Activated gamma-delta T cell treated with Interleukin-2 at 50 U/mL for 16 hours (primary cell): ENCODE data around the gene GALNT14.
"Not testable (repeated sequence)": the region's sequence is repeated elsewhere in the genome, so short reads cannot be mapped to it uniquely, and the experiment has no call there.

ENCODE experiments used
- DNase-seq: peaks from one replicate; pipeline ENCODE4 v3.0.0-alpha.2; 2020

Gene GALNT14

DNA sequence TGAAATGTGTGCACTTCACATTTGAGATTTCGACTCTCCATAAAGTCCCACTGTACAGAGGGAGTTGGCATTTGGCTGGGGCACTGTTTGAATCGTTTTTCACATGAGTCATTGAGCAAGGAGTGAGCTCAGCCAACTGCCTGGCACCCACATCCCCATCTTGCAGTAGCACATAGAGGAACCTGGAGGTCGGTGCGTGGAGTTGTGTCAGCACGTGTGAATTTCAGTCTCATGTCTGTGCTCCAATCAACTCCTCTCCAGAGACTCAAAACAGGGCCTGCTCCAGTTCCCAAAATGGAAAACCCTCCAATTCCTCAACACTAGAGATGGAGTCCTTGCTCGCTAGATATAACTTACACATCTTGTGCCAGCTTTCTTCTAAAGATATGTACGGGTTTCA is 204.2 kb downstream of the GALNT14 start:
- DNase-seq, result no peak

DNA sequence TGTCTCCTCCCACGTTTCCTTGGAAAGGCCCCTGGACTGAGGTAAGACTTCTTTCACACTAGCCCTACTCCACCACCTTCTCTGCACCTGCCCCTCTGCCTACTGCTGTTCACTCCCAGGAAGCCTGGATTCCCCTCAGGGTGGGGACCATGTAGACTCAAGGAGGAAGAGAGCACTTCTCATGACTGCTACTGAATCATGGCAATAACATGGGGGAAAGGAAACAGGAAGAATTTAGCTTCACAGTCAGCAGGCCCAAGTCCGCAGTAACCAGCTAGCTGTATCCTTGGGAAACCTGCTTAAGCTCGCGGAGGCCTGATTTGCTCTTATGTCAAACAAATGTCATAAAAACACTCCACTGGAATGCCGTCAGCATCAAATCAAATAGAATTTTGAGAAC is 204.7 kb downstream of the GALNT14 start:
- no peak for DNase-seq

DNA sequence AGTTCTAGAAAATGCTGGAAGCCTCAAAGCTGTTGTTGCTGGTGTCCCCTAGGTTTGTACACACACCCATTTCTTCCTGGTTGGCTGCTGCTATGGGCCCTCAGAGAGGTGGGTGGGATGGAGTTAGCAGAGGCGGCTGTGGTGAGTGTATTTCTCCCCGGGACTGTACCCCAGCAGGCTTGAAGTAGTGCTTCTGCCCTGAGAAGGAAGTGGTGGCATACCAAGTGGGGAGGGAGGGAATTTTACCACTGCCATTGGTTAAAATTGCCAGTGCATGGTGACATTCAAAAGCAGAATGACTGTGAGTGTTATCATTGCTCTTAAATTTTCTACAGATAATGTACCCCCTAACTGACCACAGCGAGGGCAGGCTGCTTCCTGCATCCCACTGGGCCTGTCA is 205.4 kb downstream of the GALNT14 start:
- no peak for DNase-seq

DNA sequence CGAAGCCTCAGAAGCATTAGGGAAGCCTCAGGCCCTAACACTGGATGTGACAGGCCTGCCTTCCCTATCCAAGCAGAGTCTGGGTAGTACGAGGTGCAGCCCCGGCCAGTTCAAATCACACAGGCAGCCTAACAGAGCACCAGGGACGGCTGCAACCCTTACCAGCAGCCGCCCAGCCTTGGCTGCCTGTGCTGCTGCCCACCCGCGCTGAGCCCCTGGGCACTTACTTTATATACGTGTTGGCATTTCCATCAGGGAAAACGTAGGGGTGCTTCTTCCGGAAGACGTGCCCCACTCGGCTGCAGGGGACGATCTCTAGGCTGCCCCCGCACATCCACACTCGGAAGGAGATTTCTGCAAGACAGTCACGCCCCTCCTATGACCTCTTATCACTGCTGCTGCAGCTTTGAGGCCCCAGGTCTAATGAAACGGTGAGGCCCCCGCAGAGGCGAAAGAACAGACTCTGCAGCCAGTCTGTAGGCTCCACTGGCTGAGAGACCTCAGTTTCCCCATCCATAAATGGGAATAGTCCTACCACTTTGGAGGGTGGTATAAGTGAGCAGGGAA is 206.3 kb downstream of the GALNT14 start:
- DNase-seq, result no peak

DNA sequence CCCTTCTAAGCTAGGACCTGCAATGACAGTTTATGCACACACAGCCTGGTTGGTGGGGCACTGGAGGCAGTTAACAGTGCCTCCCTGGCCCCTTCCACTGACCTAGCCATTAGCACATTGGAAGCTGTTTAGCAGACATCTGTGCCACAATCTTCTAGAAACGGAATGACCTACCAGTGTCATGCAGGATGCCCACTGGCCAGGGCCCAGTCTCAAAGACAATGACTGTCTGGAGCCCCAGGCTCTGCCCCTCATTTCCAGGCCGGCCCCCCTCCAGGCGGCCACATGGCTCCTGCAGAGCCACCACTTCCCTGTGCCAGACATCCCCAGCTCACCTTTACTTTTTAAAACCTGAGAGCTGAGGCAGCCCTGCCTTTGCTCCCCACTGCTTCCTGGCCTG is 207.5 kb downstream of the GALNT14 start:
- no peak for DNase-seq

DNA sequence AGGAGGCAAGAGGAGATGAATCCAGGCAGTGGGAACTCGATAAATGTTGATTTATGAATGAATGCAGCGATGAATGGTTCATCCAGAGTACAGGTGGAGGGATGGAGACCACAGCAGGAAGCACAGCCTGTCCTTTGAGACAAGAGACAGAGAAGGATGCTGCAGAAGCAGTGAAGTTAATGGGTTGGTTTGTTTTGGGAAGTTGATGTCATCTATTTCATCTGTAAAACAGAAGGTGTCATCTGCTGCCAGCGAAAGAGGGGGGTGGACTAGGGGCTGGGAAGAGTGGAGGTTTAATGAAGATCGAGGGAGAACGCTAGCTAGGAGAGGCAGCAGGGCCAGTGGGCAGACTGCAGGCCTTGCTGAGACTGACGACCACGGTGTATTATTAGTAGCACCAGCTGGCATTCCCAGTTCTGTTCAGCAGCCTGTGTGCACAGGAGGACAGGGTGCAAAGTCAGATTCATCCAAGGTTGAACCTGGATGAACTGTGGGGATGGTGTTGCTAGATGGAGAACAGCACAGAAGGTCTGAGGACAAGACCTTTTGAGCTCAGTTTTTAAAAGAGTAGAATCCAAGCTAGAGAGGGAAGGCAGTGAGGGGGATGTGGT is 210.7 kb downstream of the GALNT14 start:
- DNase-seq, result no peak

DNA sequence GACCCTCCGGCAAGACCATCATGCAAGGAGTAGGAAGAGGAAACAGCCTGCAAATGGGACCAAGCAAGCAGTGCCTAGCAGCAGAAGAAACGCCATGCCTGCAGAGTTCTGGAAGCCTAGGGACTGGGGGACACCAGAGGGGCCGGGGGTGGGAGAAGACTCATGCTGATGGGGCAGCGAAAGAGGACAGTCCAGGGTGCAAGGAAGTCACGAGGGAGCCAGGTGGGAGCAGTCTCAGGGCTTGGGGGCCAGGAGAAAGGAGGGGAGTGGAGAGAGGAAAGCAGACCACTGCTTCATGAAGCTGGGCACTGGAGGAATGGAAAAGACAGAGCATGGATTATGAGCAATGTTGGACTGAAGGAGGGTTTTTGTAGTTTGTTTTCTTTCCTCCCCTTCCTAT is 211.6 kb downstream of the GALNT14 start:
- no peak for DNase-seq

DNA sequence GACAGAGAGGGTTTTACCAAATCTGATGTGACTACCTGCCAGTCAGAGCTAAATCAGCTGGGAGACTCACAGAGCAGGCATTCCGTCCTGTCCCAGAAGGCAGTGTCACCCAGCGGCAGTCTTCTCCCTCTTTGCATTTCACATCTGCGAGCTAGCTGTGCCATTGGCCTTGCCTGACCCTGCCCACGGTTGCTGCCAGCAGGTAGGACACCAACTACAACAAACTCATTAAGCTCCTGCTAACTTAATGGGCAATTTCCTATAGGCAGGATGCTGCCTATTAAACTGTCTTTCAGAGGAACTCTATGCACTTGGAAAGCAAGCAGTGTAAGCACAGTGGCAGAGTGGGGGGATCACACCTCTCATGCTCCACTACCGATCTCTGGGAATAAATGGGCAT is 214.6 kb downstream of the GALNT14 start:
- no peak for DNase-seq

DNA sequence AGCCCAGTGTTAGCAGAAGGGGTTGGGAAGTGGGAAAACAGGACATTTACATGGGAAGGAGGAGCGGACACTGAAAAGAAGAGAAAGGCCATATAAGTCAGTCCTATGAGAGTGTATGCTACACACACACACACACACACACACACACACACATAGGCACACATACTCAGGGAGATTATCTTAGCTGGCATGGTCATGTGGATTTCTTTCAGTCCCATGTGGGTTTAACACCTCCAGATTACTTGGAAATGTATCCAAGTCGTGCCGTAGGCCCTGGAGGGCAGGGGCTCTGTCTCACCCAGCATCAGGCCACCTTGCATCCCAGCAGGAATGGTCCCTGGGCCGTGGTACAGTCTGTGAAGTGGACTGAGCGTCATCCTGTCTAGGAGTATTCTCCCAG is 217.7 kb downstream of the GALNT14 start:
- no peak for DNase-seq

DNA sequence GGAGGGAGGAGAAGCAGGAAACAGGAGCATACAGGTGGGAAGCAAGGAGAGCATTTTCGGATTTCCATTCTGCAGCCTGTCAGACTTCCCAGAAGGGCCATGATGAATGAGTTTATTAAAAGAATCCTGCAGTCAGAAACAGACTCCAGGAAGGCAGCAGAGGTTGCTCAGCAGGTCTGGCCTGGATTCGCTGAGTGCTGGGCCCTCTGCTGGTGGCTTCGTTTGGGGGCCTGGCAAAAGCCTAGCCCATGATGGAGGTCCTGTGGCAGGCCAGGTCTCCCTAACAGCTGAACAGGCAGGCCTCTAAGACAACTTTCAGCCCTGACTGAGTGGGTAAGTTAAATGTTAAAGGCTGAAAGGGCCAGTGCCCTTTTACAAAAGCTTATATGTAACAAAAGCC is 222.8 kb downstream of the GALNT14 start:
- DNase-seq, result no peak

DNA sequence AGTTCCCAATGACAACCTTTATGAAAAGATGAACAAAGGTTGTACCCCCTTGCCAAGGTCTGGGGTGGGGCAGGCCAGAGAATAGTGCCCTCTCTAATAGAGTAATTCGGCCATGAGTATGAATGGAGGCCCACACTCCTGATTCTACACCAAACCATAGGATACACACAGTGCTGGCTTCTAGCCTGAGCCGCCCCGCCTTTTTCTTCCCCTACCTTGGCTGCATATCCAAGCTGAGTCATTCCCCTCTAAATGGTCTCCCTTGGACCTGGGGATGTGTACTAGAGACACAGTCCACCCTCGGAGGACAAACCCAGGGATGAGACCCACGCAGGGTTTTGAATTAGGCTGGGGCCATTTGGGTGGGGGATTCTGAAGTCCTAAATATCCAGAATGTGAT is 223.8 kb downstream of the GALNT14 start:
- DNase-seq, result no peak

DNA sequence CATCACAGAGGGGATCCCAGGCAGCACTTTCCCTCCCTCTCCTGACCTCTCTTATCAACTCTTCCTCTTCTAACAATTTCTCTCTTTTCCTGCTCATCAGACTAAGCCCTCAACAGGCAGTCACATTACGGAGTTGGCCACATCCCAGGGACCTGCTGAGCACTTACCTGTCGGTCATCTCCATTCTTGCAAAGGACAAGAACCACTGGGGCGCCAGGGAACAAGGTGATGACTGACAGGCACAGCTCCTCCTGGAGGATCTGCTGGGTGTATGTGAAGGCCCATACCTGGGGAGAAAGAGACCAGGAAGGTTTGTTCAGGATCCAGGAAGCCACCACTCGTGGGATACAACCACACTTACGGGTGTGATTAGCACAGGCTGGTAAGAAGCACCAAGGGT is 226.2 kb downstream of the GALNT14 start:
- no peak for DNase-seq

DNA sequence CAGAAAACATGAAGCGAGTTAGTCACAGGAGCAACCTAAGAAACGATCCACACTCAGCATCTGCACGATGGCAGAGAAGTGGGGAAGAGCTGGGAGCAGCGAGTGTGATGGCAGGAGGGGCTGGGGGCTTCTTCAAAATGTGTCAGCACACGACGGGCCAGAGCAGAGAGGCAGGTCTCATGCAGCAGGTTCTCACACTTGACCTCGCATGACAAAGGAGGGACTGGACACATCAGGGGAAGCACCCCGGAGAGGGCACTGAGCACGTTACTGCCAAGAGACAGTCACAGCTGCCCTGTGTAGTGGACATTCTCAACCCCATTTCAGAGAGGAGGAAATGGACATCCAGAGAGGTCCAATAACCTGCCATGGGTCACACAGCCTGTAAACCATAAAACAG is 226.9 kb downstream of the GALNT14 start:
- no peak for DNase-seq

DNA sequence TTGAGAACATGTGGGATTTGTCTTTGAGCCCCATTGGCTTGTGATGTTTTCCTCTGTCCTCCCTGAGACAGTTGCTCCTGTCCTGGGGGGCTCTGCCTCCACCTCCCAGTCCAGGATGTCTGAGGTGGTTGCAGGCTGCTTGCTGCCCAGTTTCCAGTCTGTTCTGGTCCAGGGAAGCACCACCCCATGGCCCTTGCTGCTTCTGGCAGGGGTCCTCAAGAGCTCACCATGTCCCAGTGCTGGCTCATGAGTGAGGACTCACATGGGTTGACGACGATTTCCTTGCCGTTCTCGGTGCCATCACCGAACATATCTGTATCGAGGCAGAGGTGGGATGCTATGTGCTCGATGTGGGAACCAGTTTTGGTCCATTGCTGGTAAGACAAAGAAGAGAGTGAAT is 227.6 kb downstream of the GALNT14 start:
- DNase-seq, result no peak

DNA sequence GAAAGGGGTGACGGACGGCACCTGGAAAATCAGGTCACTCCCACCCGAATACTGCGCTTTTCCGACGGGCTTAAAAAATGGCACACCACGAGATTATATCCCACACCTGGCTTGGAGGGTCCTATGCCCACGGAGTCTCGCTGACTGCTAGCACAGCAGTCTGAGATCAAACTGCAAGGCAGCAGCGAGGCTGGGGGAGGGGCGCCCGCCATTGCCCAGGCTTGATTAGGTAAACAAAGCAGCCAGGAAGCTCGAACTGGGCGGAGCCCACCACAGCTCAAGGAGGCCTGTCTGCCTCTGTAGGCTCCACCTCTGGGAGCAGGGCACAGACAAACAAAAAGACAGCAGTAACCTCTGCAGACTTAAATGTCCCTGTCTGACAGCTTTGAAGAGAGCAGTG is 233.8 kb downstream of the GALNT14 start:
- DNase-seq, result not testable (repeated sequence)

DNA sequence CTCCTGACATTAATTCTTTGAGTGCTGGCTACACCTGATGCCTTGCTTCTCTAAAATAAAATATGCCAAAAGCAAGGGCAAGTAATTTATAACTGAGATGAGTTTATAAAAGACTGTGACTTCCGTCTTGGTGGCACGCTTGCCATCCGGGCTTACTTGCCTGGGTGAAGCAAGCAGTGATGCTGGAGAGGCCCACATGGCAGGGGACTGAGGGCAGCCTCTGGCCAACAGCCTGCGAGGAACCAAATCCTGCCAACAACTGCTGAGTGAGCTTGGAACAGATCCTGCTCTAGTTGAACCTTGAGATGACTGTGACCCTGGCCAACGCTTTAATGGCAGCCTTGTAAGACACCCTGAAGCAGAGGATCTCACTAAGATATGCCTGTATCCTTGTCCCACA is 234.9 kb downstream of the GALNT14 start:
- DNase-seq, result no peak

DNA sequence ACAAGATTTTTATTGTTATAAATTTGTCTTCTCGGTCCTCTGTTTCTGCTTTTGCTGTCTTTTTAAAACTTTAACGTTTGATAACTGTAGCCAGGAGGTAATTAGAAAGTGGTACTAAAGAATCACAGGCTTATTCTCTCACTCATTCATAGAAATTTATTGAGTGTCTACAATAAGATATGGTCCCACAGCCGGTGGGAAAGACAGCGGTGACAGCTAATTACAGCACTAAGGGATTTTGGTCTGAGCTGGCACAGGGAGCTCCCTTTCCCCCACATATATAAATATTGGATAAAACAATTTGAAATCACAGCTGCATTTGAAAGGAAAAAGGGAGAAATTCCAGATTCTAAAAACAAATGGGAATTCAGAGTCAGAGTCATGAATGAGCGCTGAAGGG is 237.9 kb downstream of the GALNT14 start:
- DNase-seq, result no peak

DNA sequence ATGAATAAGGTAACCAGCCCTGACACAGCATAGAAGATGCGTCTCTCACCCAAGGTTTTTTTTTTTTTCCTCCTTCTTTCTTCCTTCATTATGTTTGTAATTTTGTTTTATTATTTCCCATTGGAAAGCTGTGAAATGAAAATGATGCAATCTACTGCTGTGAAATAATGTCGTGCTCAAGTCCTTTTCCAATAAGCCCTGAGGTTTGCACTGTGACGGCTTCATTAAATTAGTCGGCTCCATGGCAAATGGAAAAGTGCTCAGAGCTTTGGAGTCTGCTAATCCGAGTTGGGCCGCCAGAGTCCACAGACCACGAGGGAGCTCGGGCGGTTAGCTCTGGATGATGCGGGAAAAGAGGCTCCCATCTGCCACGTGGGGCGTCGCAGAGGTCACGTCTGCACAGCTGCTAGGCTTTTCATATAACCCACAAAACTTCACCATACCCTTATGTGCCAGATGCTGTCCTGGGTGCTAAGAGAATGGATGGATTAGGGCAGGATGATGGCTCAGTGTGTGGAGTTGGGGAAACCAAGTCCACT is 238.7 kb downstream of the GALNT14 start:
- no peak for DNase-seq

DNA sequence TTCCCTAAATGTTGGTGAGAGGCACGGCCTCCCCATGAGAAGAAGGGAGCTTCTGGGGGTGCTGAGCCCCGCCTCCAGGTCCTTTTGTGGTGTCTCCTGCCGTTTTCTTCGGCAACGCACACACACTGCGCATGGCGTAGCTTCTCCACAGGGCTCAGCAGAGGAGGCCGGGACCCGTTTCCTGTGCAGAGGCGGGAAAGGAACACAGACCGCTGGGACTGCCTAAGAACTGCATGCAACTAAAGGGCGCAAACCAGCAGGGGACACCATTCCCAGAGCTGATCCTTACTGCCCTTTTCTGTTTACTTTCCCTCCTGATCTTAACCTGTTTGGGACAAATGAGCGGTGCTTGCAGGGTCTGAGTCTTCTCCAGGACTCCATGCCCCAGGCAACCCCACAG is 240.7 kb downstream of the GALNT14 start:
- DNase-seq, result no peak

DNA sequence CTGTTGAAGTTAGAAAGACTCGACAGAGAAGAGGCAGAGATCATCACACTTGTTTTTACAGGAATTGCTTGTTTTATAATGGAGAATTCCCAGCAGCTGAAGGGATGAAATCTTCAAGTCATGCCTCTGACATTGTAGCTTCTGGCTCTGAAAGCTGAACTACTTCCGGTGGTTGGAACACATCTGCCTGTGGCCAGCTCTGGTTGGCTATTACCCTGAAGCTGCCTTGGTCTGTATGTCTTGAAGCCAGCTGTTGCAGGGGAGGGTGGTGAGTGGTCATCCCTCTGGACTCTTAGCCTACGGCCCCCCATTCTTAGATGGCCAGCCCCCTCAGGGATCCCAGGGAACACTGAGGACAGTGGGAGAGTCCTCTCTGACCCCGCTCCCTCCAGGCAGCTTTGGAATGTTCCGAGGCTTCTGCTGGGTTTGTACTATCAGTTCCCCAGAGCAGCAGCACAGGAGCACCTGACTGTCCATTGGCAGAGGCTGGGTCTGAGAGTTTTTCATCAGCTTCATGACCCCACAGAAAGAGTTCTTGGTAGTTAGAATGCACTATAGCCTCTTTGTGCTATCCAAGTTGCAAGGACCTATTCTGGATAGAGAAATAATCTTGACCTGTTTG is 243.6 kb downstream of the GALNT14 start:
- no peak for DNase-seq

DNA sequence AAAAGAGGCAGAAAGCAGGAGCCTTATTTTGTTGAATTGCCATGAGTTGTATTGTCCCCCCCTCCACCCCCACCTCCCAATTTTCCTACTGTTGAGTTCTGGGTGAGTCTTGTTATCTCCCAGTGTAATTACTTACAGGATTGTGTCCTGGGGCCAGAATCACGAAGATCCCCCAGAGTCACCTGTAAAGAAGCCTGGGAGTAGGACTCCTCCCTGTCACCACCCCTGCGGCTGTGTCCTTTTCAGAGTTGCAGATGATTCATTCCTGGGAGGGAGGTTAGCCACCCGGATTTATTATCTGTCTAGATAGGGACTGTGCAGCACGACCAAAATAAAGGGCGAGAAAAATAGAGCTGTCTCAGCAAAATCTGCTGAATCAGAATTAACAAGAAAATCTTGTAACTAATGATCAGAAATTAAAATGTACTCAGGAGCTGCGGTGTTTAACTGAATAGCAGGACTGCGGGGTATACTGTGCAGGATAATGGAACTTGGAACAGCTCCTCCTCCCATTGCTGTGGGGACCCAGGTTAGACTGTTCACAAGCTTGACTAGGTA is 249.3 kb downstream of the GALNT14 start:
- DNase-seq, result no peak

DNA sequence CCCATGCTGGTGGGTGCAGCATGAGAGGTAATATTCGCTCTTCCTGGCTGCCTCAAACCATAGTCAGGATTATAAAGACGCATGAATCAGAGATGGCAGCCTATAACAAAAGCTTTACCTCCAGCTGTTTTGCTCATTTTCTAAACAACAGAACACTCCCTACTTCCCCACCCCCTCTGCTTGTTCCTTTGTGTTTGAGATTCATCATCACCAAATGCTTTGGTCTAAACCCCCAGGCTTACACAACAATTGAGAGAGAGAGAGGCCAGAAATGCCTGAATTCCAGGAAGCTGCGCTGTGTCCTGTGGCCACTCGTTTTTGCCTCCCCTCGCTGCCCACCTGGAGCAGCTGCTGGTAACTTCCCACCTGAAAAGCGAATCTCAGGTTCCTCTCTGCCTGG is 252.2 kb downstream of the GALNT14 start:
- DNase-seq, result no peak

DNA sequence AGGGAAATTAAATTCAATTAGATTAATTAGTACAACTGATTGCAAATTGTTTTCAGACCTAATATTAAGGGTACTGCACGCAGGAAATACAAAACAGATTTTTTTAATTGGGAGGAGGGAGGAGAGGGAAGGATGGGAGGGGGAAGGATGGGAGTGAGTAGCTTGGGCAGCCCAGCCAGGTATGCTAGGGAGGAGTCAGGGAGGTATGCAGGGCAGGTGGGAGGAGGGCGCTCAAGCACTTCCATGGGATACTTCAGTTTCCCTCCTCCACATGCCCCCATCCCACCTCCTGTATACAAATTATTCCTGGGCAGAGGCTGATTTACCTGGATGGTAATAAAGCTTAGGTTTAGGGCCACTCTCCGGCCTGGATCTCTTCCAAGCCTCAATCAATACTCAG is 254.4 kb downstream of the GALNT14 start:
- DNase-seq, result no peak

DNA sequence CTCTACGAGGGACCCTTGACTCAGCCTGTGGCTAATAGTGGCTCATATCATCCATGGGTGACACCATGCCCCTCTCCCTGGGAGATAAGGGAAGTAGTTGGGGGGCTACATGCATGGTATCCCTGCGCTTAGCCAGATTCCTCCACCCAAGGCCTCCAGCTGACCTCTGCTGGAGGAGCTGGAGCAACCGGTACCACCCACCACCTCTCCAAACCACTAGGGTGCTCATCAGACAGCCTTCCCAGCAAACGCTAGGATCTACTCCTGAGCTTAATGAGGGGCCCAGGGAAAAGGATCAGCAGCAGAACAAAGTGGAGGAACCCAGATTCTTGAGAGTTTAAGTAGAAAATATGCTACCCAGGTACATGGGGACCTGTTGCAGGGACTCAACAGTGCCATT is 255.1 kb downstream of the GALNT14 start:
- DNase-seq, result no peak
